ENCODE results near the gene CYP4F11.
"Not testable (repeated sequence)": the region's sequence is repeated elsewhere in the genome, so short reads cannot be mapped to it uniquely, and the experiment has no call there.

The CYP4F11 gene, protein sequence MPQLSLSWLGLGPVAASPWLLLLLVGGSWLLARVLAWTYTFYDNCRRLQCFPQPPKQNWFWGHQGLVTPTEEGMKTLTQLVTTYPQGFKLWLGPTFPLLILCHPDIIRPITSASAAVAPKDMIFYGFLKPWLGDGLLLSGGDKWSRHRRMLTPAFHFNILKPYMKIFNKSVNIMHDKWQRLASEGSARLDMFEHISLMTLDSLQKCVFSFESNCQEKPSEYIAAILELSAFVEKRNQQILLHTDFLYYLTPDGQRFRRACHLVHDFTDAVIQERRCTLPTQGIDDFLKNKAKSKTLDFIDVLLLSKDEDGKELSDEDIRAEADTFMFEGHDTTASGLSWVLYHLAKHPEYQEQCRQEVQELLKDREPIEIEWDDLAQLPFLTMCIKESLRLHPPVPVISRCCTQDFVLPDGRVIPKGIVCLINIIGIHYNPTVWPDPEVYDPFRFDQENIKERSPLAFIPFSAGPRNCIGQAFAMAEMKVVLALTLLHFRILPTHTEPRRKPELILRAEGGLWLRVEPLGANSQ

GRCh38 chr19:15934332-15935078 lies at the start of gene CYP4F11:
TSS of gene CYP4F11 (minus strand) at chr19:15934529. CDS start at chr19:15934408, 121 bp downstream.
- DNase-seq, result no peak

DNA sequence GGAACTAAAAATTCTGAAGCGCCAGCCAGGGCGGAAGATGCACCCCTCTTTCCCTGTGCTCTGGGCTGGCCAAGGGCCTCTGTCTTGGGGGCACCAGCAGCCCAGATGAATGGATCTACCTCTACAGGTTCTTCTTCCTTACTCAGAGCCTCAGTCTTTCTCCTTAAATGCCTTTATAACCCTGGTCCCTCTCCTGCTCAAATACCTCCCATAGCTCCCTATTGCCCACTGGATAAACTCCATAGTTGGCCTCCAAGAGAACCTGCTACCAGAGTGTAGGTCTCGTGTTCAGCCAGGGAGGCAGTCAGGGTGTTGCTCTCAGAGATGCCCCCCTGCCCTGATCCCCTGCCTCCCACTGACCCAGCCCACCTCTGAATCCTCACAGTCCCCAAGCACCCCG lies 45.0 kb upstream of the CYP4F11 start:
- no peak for DNase-seq

DNA sequence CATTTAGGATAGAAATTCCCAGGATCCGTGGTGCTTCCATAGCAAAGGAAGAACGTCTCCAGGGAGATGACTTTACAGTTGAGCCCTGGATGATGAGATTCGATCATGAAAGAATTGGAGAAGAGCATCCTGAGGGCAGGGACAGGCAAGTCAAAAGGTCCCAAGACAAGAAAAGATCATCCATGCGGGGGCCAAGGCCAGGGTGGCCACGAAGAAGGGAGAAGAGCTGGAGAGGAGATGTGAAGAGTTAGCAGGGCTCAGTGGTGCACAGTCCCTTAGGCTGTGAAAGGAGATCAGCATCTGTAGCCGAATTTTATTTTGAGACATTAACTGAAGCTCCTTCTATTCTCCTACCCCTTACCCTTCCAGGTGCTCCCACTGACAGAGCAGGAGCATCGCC lies 43.4 kb upstream of the CYP4F11 start:
- no peak for DNase-seq

- no peak for DNase-seq
These were observed 42.7 kb upstream of the CYP4F11 start for GRCh38 chr19:15976836-15977689.

DNA sequence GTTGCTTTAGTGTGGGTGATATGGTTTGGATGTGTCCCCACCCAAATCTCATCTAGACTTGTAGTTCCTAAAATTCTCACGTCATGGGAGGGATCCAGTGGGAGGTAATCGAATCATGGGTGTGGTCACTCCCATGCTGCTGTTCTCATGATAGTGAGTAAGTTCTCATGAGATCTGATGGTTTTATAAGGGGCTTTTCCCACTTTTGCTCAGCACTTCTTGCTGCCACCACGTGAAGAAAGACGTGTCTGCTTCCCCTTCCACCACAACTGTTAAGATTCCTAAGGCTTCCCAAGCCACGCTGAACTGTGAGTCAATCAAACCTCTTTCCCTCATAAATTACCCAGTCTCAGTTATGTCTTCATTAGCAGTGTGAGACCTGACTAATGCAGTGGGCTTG lies 40.5 kb upstream of the CYP4F11 start:
- no peak for DNase-seq

GRCh38 chr19:15972043-15972442 lies 37.7 kb upstream of the CYP4F11 start:
- DNase-seq, result not testable (repeated sequence)

DNA sequence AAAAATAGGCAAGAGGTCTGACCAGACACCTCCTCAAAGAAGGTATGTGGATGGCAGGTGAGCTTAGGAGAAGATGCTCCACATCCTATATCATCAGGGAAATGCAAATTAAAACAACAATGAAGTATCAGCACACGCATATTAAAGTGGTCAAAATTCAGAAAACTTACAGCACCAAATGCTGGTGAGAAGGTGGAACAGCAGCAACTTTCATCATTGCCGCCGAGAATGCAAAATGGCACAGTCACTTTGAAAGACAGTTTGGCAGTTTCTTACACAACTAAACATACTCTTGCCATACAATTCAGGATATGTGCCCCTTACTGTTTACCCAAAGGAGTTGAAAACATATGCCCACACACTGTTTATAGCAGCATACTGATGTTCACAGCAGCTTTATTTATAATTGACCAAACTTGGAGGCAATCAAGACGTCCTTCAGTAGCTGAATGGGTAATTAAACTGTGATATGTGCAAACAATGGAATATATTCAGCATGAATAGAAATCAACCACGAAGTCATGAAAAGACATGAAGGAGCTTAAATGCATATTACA lies 37.0 kb upstream of the CYP4F11 start:
- no peak for DNase-seq

GRCh38 chr19:15964231-15964630 lies 29.9 kb upstream of the CYP4F11 start:
- DNase-seq, result no peak

DNA sequence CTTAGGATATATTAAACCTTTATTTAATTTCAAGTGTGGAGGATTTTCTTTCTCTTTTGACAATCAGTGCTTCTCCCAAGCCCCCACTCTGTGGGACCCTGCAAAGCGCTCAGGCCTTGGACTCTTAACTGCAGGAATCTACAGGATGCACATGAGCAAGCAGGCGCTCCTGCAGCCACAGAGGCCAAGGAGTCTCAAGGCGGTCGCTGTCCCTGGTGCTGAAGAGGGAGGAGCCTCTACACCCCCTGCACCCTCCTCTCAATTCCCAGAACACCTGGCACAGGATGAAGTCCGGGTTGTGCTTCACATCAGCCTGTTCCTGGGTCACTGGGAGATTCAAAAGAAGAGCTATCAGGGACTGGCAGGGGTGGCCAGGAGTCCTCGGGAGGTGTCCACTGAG lies 28.0 kb upstream of the CYP4F11 start:
- DNase-seq, result peak; percentile 32

GRCh38 chr19:15954820-15955219 lies 20.5 kb upstream of the CYP4F11 start:
- DNase-seq, result no peak

DNA sequence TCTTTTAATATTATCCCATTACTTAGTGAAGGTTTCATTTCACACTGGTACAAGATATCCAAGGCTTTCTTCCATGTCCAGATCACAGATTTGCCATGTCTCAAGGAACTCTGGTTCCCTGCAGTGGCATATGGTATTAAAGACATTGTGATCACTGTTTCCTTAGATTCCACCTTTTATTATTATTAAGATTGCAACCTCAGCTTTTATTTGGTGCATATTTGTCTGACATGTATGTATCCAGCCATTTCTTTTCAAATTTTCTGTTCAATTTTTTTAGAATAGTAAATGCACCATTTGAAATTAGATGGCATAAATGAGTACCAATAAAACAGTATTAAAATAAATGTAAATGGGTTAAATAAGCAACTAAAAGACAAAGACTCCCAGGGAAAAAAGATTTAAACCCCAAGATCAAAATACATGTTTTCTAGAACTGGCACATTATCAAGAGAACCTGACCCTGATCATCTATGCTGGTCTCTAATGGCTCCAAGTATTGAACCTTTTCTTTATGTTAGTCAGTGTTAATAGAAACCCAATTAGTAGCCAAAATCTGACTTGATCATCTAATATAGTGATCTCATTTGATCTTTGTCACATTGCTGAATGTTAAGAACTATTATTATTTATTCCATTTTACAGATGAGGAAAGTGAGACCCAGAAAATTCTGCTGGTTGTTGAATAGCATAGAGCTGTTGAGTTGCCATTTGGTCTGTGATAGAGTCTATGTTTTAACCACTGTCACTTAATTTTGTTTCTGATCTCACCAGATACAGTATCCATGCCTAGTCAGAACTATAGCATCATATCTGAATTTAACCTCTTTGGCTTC lies 14.1 kb upstream of the CYP4F11 start, which contains the start of gene OR10H4:
Gene OR10H4 (plus strand): TSS at position 786 of the 836 bp plus-strand sequence. CDS start 0 bp downstream, at position 786.
- DNase-seq, result no peak

GRCh38 chr19:15945301-15945700 lies 11.0 kb upstream of the CYP4F11 start:
- no peak for DNase-seq

GRCh38 chr19:15944401-15944800 lies 10.1 kb upstream of the CYP4F11 start:
- DNase-seq, result no peak

DNA sequence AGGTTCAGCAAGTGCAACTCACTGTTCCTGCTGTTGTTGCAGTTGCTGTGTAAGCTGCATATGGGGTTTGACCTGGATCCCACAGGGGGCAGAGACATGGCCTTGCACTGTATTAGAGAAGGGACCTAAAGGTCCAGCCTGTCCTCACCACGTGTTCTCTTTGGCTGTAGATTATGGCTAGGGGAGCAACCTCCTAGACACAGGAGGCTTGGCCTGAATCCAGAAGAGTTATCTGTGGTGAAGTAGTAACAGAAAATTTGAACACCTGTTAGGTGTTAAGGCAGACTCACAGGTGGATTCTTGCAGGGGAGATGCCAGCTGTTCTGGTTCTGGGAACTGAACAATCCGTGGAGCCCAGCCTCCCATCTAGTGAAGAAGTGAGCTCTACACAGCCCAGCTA lies 3.4 kb upstream of the CYP4F11 start:
- no peak for DNase-seq

- DNase-seq, result no peak
These were observed 2.6 kb upstream of the CYP4F11 start for GRCh38 chr19:15936950-15937349.

- no peak for DNase-seq
These were observed 1.8 kb upstream of the CYP4F11 start for GRCh38 chr19:15936173-15936572.

DNA sequence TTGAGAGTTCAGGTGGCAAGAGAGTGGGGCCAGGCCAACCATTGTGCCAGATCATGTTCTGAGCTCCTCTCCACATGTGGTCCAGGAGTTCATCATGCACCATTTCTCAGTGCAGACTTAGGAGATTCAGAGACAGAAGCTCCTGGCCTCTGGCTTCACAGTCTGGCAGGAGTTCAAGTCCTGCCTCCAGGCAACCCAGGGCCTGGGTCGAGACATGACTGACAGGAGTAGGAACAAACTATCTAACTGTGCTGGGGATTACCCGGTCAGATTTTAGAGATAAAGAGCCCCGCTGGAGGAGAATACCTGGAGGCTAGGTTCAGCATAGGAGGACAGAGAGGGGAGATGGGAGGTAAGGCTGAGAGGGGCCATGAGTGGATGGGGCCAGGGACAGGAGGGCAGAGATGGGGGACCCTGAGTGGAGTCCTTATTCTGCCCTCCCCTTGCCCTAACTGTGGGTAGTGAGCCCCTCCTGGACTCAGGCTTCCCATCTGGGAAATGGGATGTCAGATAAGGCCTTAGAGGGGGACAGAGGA lies 906 bp upstream of the CYP4F11 start:
- DNase-seq, result no peak

DNA sequence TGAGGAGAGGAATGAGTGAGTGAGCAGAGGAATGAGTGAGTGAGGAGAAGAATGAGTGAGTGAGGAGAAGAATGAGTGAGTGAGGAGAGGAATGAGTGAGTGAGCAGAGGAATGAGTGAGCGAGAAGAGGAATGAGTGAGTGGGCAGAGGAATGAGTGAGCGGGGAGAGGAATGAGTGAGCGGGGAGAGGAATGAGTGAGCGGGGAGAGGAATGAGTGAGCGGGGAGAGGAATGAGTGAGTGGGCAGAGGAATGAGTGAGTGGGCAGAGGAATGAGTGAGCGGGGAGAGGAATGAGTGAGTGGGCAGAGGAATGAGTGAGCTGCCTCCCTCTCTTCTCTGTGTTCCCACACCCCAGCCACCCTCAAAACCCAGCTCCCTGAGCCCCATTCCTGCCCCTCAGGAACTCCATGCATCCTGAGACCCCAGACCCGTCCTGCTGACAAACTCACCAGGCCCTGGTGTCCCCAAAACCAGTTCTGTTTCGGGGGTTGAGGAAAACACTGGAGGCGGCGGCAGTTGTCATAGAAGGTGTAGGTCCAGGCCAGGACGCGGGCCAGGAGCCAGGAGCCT lies 483 bp downstream of the CYP4F11 start:
- DNase-seq, result not testable (repeated sequence)

- DNase-seq, result no peak
These were observed 6.0 kb downstream of the CYP4F11 start for GRCh38 chr19:15928321-15928720.

DNA sequence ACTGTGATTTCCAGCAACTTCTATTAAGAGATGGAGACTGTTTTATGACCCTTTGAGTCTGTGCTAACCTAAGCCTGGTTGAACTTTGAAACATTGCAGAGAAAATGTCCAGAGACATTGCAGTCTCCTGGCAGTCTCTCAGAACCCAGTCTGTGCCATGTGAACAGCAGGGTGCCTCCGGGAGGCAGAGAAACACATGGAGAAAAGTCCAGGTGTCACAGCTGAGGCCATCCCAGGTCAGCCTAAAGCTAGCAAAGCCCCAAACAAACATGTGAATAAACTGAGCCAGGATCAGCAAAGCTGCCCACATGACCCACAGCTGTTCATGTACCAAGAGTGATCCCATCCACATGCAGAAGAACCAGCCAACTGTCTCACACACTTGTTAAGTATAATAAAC lies 7.8 kb downstream of the CYP4F11 start:
- DNase-seq, result no peak

- no peak for DNase-seq
These were observed 10.6 kb downstream of the CYP4F11 start for GRCh38 chr19:15923702-15924101.

Measured in stimulated activated CD8-positive, alpha-beta memory T cell treated with anti-CD3 and anti-CD28 coated beads, Interleukin-4, amount 100 ng/mL, for 48 hours (primary cell).